Measurements from ENCODE around the gene GMDS. TPM values are rescaled to one million over a fixed set of nuclear protein-coding genes. Genes with fewer than 3 reads are reported as not detected.

Gene GMDS
- total RNA-seq, 4 donors from 2014 or later, result 197 to 375 (median 215) TPM

- H3K27me3 ChIP-seq, result no peaks in the 10 kb centered on the region
- no peaks in the 10 kb centered on the region for H3K36me3 ChIP-seq
- no peak overlapping the region for H3K27ac ChIP-seq
- peak in 2 of 3 donors; percentile 30 to 66 for DNase-seq
- no peak for TF ChIP-seq POLR2A (IDR thresholded peaks at IDR 0.05)
- TF ChIP-seq, protein P1, sequence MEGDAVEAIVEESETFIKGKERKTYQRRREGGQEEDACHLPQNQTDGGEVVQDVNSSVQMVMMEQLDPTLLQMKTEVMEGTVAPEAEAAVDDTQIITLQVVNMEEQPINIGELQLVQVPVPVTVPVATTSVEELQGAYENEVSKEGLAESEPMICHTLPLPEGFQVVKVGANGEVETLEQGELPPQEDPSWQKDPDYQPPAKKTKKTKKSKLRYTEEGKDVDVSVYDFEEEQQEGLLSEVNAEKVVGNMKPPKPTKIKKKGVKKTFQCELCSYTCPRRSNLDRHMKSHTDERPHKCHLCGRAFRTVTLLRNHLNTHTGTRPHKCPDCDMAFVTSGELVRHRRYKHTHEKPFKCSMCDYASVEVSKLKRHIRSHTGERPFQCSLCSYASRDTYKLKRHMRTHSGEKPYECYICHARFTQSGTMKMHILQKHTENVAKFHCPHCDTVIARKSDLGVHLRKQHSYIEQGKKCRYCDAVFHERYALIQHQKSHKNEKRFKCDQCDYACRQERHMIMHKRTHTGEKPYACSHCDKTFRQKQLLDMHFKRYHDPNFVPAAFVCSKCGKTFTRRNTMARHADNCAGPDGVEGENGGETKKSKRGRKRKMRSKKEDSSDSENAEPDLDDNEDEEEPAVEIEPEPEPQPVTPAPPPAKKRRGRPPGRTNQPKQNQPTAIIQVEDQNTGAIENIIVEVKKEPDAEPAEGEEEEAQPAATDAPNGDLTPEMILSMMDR (IDR thresholded peaks at IDR 0.05), result peak; percentile 51 to 92 (median 80)
- H3K4me3 ChIP-seq, result no peak overlapping the region
- H3K4me1 ChIP-seq, result no peaks in the 10 kb centered on the region
- H3K9me3 ChIP-seq, result no peaks in the 10 kb centered on the region
Observed at GRCh38 chr6:2196079-2196679, 49.2 kb downstream of the GMDS start.

- Histone ChIP-seq H3K36me3 (no peaks in the 10 kb centered on the region), H3K4me1 (no peaks in the 10 kb centered on the region), H3K27me3 (no peaks in the 10 kb centered on the region), H3K4me3 (no peak overlapping the region), H3K27ac (no peak overlapping the region), H3K9me3 (no peaks in the 10 kb centered on the region)
- DNase-seq, result no peak
- TF ChIP-seq, protein P1 (IDR thresholded peaks at IDR 0.05), result no peak
- no peak for TF ChIP-seq POLR2A (IDR thresholded peaks at IDR 0.05)
Observed at GRCh38 chr6:2194643-2195042, 50.8 kb downstream of the GMDS start.

- DNase-seq, result no peak
- Histone ChIP-seq H3K27ac (no peak overlapping the region), H3K4me1 (no peaks in the 10 kb centered on the region), H3K27me3 (no peaks in the 10 kb centered on the region), H3K4me3 (no peak overlapping the region), H3K9me3 (no peaks in the 10 kb centered on the region), H3K36me3 (no peaks in the 10 kb centered on the region)
- TF ChIP-seq POLR2A (IDR thresholded peaks at IDR 0.05), result no peak
Observed at GRCh38 chr6:2193931-2194330, 51.5 kb downstream of the GMDS start.

GRCh38 chr6:2192976-2193375, 52.4 kb downstream of the GMDS start:
- no peak for DNase-seq
- no peak for TF ChIP-seq POLR2A (IDR thresholded peaks at IDR 0.05)
- TF ChIP-seq, protein P1 (IDR thresholded peaks at IDR 0.05), result no peak
- Histone ChIP-seq H3K36me3 (no peaks in the 10 kb centered on the region), H3K9me3 (no peaks in the 10 kb centered on the region), H3K4me1 (no peaks in the 10 kb centered on the region), H3K4me3 (no peak overlapping the region), H3K27ac (no peak overlapping the region), H3K27me3 (no peaks in the 10 kb centered on the region)

GRCh38 chr6:2191390-2191740, 54.0 kb downstream of the GMDS start:
- H3K27ac ChIP-seq, result no peak overlapping the region
- H3K36me3 ChIP-seq, result no peaks in the 10 kb centered on the region
- H3K4me3 ChIP-seq, result no peak overlapping the region
- no peaks in the 10 kb centered on the region for H3K4me1 ChIP-seq
- DNase-seq, result no peak
- H3K9me3 ChIP-seq, result no peaks in the 10 kb centered on the region
- TF ChIP-seq, protein P1 (IDR thresholded peaks at IDR 0.05), result no peak
- TF ChIP-seq POLR2A (IDR thresholded peaks at IDR 0.05), result no peak
- H3K27me3 ChIP-seq, result no peaks in the 10 kb centered on the region

DNA sequence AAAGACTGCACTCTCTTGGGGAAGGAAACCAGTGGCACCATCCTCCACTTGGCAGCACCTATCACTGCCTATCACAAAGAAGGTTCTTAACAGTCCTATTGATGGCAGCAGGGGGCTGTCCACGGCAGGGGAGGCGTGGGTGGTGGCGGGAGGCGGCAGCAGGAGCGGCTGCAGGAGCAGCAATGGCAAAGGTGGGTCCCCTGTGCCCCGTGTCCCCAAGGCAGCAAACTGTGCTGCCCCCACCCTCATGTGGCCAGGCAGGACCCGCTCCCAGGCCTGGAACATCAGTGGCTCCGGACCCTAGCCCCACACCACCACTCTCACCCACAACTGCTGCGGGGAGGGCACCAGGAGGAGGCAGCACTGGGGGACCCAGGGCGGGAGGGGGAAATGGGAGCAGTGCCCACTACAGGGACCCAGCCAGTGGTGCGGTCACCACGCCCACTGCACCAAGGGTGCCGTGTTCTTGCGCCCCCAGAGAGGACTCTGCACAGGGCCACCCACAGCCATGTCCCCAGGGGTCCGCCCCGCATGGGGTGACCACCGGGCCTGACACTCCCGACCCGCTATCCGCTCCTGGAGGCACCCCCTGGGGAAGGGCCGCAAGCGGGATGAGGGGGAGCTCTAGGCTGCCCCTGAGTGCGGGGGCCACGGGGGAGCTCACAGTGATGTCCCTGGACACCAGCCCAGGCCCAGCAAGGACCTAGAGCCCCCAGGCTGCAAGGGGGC, 54.6 kb downstream of the GMDS start:
- H3K27me3 ChIP-seq, result no peaks in the 10 kb centered on the region
- TF ChIP-seq, protein P1 (IDR thresholded peaks at IDR 0.05), result no peak
- no peak for TF ChIP-seq POLR2A (IDR thresholded peaks at IDR 0.05)
- no peak for DNase-seq
- no peaks in the 10 kb centered on the region for H3K9me3 ChIP-seq
- H3K27ac ChIP-seq, result no peak overlapping the region
- H3K4me1 ChIP-seq, result no peaks in the 10 kb centered on the region
- H3K36me3 ChIP-seq, result no peaks in the 10 kb centered on the region
- no peak overlapping the region for H3K4me3 ChIP-seq

All from Peyer's patch (tissue), 4 donors.